WTC11 (cell line): ENCODE results near the gene CRYGS. TPM values are rescaled to one million over a fixed set of nuclear protein-coding genes. Genes with fewer than 3 reads are reported as not detected.

ENCODE experiments used
- ATAC-seq: fragments of 200-7000 bp; cut with Tn5 transposase; 2 replicates; pipeline ENCODE4 v1.10.0; 2021; ENCODE audit warnings: mild to moderate bottlenecking, moderate library complexity
- CTCF ChIA-PET: fragments of 300-600 bp; sonication (Branson Sonifier 250); formaldehyde crosslinking; loops from one replicate; lab custom pipeline; 2021; ENCODE audit warnings: antibody characterized with exemption; lab: Charles Lee
- POLR2A ChIA-PET: fragments of 350-600 bp; sonication (Branson Sonifier 250); formaldehyde crosslinking; loops from one replicate; lab custom pipeline; 2021; ENCODE audit warnings: antibody characterized with exemption; lab: Charles Lee
- DNase-seq: peaks from one replicate; pipeline ENCODE4 v3.0.0; 2021; ENCODE audit warnings: low spot score
- H3K27ac Mint-ChIP-seq: 2 replicates; pipeline ENCODE4 v1.8.0; 2021; ENCODE audit warnings: mixed read lengths
- H3K27me3 Mint-ChIP-seq: 2 replicates; pipeline ENCODE4 v1.8.0; 2021; ENCODE audit warnings: low read depth, mild to moderate bottlenecking, moderate library complexity, mixed read lengths
- H3K36me3 Mint-ChIP-seq: 2 replicates; pipeline ENCODE4 v1.8.0; 2021; ENCODE audit warnings: mixed read lengths
- H3K4me1 Mint-ChIP-seq: 2 replicates; pipeline ENCODE4 v1.8.0; 2022; ENCODE audit warnings: mixed read lengths
- H3K4me3 Mint-ChIP-seq: 2 replicates; pipeline ENCODE4 v1.8.0; 2021; ENCODE audit warnings: mild to moderate bottlenecking, moderate library complexity, mixed read lengths
- H3K9me3 Mint-ChIP-seq: 2 replicates; pipeline ENCODE4 v1.8.0; 2021; ENCODE audit warnings: mixed read lengths
- ESRRA ChIP-seq: sonication (generic); formaldehyde crosslinking; IDR thresholded peaks from 2 replicates; pipeline ENCODE4 v1.8.1; 2022; ENCODE audit warnings: mild to moderate bottlenecking, missing genetic modification reagents, borderline replicate concordance
- FOXP1 ChIP-seq: sonication (generic); formaldehyde crosslinking; IDR thresholded peaks from 2 replicates; pipeline ENCODE4 v1.8.0; 2022; ENCODE audit warnings: missing genetic modification reagents, mild to moderate bottlenecking, moderate library complexity, borderline replicate concordance
- SMAD4 ChIP-seq: sonication (generic); formaldehyde crosslinking; IDR thresholded peaks from 2 replicates; pipeline ENCODE4 v1.8.0; 2022; ENCODE audit warnings: mild to moderate bottlenecking, missing genetic modification reagents
- ZNF423 ChIP-seq: fragments of 250-450 bp; sonication (Bioruptor Pico); IDR thresholded peaks from 2 replicates; pipeline ENCODE4 v2.1.2; 2022; ENCODE audit warnings: mild to moderate bottlenecking, moderate library complexity
- ZNF671 ChIP-seq: fragments of 250-450 bp; sonication (Bioruptor Pico); IDR thresholded peaks from 2 replicates; pipeline ENCODE4 v1.8.0; 2021; ENCODE audit warnings: mild to moderate bottlenecking
- total RNA-seq: library from RNA; stranded (reverse); gene quantifications from 3 replicates; pipeline ENCODE4 v1.2.3, GENCODE V29; 2021
- TF ChIP-seq, protein P1 (sequence below): sonication (generic); formaldehyde crosslinking; IDR thresholded peaks from 2 replicates; pipeline ENCODE4 v1.8.0; 2022; ENCODE audit warnings: missing genetic modification reagents
- TF ChIP-seq, protein P2 (sequence below): sonication (generic); formaldehyde crosslinking; IDR thresholded peaks from 2 replicates; pipeline ENCODE4 v1.8.0; 2022; ENCODE audit warnings: mild to moderate bottlenecking, missing genetic modification reagents
- TF ChIP-seq, protein P3 (sequence below): sonication (generic); formaldehyde crosslinking; conservative IDR thresholded peaks from 2 replicates; pipeline ENCODE4 v1.8.1; 2023; ENCODE audit warnings: mild to moderate bottlenecking, low read depth, missing genetic modification reagents, moderate library complexity
- TF ChIP-seq, protein P4 (sequence below): sonication (generic); formaldehyde crosslinking; IDR thresholded peaks from 2 replicates; pipeline ENCODE4 v1.8.1; 2022; ENCODE audit warnings: low read depth, mild to moderate bottlenecking, moderate library complexity, missing genetic modification reagents, borderline replicate concordance
- TF ChIP-seq, protein P5 (sequence below): sonication (generic); formaldehyde crosslinking; IDR thresholded peaks from 2 replicates; pipeline ENCODE4 v1.8.0; 2023; ENCODE audit warnings: missing genetic modification reagents, mild to moderate bottlenecking, borderline replicate concordance
- TF ChIP-seq, protein P6 (sequence below): sonication (generic); formaldehyde crosslinking; IDR thresholded peaks from 2 replicates; pipeline ENCODE4 v1.8.1; 2023; ENCODE audit warnings: mild to moderate bottlenecking, missing genetic modification reagents, moderate library complexity
- TF ChIP-seq, protein P7 (sequence below): sonication (generic); formaldehyde crosslinking; IDR thresholded peaks from 2 replicates; pipeline ENCODE4 v1.8.1; 2023; ENCODE audit warnings: mild to moderate bottlenecking, missing genetic modification reagents, borderline replicate concordance
- TF ChIP-seq, protein P8 (sequence below): fragments of 250-450 bp; sonication (Bioruptor Pico); IDR thresholded peaks from 2 replicates; pipeline ENCODE4 v1.9.0; 2021; ENCODE audit warnings: moderate library complexity, mild to moderate bottlenecking, inconsistent platforms, borderline replicate concordance
- TF ChIP-seq, protein P9 (sequence below): fragments of 250-450 bp; sonication (Bioruptor Pico); IDR thresholded peaks from 2 replicates; pipeline ENCODE4 v1.8.0; 2021; ENCODE audit warnings: mild to moderate bottlenecking

The CRYGS gene
- total RNA-seq, 1 experiment from 2014 or later = 1.7 TPM

DNA sequence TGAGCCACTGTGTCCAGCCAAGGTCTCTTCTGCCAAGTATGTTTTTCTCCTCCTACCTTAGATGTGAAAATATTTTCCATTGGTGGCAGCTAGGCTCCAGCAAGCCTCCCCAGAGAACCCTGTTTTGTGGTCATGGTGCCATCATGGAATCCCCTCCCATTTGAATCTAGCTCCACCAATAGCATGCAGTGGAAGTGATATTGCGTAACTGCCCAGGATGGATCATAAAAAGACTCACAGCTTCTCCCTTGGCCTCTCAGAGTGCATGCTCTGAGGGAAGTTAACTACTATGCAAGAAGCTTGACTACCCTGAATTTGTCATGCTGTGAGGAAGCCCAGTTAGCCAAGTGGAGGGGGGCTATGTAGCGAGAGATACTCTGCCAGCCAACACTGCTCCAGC is 27.5 kb downstream of the CRYGS start:
- POLR2A ChIA-PET = no interaction called here
- Mint-ChIP-seq H3K4me1 (peaks cover 5% of the 10 kb centered on the region; the same call in 1 of the 2 replicates), H3K9me3 (peaks cover 6% of the 10 kb centered on the region), H3K36me3 (no peaks in the 10 kb centered on the region), H3K27me3 (peaks cover under 1% of the 10 kb centered on the region), H3K27ac (no peak overlapping the region), H3K4me3 (no peak overlapping the region)
- ATAC-seq (no peak), DNase-seq (no peak)
- TF ChIP-seq, protein P1, sequence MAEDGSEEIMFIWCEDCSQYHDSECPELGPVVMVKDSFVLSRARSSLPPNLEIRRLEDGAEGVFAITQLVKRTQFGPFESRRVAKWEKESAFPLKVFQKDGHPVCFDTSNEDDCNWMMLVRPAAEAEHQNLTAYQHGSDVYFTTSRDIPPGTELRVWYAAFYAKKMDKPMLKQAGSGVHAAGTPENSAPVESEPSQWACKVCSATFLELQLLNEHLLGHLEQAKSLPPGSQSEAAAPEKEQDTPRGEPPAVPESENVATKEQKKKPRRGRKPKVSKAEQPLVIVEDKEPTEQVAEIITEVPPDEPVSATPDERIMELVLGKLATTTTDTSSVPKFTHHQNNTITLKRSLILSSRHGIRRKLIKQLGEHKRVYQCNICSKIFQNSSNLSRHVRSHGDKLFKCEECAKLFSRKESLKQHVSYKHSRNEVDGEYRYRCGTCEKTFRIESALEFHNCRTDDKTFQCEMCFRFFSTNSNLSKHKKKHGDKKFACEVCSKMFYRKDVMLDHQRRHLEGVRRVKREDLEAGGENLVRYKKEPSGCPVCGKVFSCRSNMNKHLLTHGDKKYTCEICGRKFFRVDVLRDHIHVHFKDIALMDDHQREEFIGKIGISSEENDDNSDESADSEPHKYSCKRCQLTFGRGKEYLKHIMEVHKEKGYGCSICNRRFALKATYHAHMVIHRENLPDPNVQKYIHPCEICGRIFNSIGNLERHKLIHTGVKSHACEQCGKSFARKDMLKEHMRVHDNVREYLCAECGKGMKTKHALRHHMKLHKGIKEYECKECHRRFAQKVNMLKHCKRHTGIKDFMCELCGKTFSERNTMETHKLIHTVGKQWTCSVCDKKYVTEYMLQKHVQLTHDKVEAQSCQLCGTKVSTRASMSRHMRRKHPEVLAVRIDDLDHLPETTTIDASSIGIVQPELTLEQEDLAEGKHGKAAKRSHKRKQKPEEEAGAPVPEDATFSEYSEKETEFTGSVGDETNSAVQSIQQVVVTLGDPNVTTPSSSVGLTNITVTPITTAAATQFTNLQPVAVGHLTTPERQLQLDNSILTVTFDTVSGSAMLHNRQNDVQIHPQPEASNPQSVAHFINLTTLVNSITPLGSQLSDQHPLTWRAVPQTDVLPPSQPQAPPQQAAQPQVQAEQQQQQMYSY (CRISPR knock-in tag) = no peak
- TF ChIP-seq, protein P2, sequence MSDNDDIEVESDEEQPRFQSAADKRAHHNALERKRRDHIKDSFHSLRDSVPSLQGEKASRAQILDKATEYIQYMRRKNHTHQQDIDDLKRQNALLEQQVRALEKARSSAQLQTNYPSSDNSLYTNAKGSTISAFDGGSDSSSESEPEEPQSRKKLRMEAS = no peak
- TF ChIP-seq SMAD4 (CRISPR knock-in tag) = no peak
- no peak for TF ChIP-seq ZNF671
- CTCF ChIA-PET = interaction anchor here (1.3 kb wide), 1 partner anchor 255 kb away, joined by 4 read pairs; no protein-coding TSS in a partner anchor

DNA sequence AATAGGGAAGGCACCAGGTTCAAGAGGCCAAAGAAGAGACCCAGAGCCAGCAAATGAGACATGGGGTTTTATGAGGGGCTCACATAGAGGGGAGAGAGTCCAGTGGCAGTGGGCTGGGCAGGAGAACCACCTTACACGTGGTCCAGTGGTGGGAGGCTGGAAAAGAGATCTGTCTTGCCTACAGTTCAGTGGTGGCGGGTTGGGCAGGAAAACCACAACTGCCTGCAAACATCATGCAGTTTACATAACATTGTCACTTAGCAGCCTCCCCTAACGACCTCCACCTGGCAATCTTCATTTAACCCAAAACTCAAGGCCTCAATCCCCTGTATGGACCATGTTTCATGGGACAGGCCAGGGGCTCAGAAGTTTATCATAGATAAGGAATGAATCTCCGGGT is 29.1 kb downstream of the CRYGS start:
- Mint-ChIP-seq H3K9me3 (peaks cover 6% of the 10 kb centered on the region), H3K27me3 (peaks cover 2% of the 10 kb centered on the region), H3K27ac (no peak overlapping the region), H3K36me3 (no peaks in the 10 kb centered on the region), H3K4me1 (peaks cover 5% of the 10 kb centered on the region; the same call in 1 of the 2 replicates), H3K4me3 (no peak overlapping the region)
- ATAC-seq (no peak), DNase-seq (no peak)
- ChIA-PET POLR2A (no interaction called here), CTCF (no interaction called here)
- no peak for TF ChIP-seq ESRRA (CRISPR knock-in tag)
- TF ChIP-seq, protein P3, sequence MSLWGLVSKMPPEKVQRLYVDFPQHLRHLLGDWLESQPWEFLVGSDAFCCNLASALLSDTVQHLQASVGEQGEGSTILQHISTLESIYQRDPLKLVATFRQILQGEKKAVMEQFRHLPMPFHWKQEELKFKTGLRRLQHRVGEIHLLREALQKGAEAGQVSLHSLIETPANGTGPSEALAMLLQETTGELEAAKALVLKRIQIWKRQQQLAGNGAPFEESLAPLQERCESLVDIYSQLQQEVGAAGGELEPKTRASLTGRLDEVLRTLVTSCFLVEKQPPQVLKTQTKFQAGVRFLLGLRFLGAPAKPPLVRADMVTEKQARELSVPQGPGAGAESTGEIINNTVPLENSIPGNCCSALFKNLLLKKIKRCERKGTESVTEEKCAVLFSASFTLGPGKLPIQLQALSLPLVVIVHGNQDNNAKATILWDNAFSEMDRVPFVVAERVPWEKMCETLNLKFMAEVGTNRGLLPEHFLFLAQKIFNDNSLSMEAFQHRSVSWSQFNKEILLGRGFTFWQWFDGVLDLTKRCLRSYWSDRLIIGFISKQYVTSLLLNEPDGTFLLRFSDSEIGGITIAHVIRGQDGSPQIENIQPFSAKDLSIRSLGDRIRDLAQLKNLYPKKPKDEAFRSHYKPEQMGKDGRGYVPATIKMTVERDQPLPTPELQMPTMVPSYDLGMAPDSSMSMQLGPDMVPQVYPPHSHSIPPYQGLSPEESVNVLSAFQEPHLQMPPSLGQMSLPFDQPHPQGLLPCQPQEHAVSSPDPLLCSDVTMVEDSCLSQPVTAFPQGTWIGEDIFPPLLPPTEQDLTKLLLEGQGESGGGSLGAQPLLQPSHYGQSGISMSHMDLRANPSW = no peak
- TF ChIP-seq, protein P4, sequence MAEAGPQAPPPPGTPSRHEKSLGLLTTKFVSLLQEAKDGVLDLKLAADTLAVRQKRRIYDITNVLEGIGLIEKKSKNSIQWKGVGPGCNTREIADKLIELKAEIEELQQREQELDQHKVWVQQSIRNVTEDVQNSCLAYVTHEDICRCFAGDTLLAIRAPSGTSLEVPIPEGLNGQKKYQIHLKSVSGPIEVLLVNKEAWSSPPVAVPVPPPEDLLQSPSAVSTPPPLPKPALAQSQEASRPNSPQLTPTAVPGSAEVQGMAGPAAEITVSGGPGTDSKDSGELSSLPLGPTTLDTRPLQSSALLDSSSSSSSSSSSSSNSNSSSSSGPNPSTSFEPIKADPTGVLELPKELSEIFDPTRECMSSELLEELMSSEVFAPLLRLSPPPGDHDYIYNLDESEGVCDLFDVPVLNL (CRISPR knock-in tag) = no peak
- no peak for TF ChIP-seq ZNF423
- TF ChIP-seq, protein P5, sequence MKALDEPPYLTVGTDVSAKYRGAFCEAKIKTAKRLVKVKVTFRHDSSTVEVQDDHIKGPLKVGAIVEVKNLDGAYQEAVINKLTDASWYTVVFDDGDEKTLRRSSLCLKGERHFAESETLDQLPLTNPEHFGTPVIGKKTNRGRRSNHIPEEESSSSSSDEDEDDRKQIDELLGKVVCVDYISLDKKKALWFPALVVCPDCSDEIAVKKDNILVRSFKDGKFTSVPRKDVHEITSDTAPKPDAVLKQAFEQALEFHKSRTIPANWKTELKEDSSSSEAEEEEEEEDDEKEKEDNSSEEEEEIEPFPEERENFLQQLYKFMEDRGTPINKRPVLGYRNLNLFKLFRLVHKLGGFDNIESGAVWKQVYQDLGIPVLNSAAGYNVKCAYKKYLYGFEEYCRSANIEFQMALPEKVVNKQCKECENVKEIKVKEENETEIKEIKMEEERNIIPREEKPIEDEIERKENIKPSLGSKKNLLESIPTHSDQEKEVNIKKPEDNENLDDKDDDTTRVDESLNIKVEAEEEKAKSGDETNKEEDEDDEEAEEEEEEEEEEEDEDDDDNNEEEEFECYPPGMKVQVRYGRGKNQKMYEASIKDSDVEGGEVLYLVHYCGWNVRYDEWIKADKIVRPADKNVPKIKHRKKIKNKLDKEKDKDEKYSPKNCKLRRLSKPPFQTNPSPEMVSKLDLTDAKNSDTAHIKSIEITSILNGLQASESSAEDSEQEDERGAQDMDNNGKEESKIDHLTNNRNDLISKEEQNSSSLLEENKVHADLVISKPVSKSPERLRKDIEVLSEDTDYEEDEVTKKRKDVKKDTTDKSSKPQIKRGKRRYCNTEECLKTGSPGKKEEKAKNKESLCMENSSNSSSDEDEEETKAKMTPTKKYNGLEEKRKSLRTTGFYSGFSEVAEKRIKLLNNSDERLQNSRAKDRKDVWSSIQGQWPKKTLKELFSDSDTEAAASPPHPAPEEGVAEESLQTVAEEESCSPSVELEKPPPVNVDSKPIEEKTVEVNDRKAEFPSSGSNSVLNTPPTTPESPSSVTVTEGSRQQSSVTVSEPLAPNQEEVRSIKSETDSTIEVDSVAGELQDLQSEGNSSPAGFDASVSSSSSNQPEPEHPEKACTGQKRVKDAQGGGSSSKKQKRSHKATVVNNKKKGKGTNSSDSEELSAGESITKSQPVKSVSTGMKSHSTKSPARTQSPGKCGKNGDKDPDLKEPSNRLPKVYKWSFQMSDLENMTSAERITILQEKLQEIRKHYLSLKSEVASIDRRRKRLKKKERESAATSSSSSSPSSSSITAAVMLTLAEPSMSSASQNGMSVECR (CRISPR knock-in tag) = no peak
- TF ChIP-seq, protein P6, sequence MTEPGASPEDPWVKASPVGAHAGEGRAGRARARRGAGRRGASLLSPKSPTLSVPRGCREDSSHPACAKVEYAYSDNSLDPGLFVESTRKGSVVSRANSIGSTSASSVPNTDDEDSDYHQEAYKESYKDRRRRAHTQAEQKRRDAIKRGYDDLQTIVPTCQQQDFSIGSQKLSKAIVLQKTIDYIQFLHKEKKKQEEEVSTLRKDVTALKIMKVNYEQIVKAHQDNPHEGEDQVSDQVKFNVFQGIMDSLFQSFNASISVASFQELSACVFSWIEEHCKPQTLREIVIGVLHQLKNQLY (CRISPR knock-in tag) = no peak
- TF ChIP-seq, protein P7, sequence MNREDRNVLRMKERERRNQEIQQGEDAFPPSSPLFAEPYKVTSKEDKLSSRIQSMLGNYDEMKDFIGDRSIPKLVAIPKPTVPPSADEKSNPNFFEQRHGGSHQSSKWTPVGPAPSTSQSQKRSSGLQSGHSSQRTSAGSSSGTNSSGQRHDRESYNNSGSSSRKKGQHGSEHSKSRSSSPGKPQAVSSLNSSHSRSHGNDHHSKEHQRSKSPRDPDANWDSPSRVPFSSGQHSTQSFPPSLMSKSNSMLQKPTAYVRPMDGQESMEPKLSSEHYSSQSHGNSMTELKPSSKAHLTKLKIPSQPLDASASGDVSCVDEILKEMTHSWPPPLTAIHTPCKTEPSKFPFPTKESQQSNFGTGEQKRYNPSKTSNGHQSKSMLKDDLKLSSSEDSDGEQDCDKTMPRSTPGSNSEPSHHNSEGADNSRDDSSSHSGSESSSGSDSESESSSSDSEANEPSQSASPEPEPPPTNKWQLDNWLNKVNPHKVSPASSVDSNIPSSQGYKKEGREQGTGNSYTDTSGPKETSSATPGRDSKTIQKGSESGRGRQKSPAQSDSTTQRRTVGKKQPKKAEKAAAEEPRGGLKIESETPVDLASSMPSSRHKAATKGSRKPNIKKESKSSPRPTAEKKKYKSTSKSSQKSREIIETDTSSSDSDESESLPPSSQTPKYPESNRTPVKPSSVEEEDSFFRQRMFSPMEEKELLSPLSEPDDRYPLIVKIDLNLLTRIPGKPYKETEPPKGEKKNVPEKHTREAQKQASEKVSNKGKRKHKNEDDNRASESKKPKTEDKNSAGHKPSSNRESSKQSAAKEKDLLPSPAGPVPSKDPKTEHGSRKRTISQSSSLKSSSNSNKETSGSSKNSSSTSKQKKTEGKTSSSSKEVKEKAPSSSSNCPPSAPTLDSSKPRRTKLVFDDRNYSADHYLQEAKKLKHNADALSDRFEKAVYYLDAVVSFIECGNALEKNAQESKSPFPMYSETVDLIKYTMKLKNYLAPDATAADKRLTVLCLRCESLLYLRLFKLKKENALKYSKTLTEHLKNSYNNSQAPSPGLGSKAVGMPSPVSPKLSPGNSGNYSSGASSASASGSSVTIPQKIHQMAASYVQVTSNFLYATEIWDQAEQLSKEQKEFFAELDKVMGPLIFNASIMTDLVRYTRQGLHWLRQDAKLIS = no peak
- TF ChIP-seq FOXP1 = no peak
- TF ChIP-seq, protein P8, sequence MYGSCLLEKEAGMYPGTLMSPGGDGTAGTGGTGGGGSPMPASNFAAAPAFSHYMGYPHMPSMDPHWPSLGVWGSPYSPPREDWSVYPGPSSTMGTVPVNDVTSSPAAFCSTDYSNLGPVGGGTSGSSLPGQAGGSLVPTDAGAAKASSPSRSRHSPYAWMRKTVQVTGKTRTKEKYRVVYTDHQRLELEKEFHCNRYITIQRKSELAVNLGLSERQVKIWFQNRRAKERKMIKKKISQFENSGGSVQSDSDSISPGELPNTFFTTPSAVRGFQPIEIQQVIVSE (CRISPR knock-in tag) = no peak
- TF ChIP-seq, protein P9, sequence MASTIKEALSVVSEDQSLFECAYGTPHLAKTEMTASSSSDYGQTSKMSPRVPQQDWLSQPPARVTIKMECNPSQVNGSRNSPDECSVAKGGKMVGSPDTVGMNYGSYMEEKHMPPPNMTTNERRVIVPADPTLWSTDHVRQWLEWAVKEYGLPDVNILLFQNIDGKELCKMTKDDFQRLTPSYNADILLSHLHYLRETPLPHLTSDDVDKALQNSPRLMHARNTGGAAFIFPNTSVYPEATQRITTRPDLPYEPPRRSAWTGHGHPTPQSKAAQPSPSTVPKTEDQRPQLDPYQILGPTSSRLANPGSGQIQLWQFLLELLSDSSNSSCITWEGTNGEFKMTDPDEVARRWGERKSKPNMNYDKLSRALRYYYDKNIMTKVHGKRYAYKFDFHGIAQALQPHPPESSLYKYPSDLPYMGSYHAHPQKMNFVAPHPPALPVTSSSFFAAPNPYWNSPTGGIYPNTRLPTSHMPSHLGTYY (CRISPR knock-in tag) = no peak
